ENCODE results near the gene NRXN3.

Gene NRXN3

GRCh38 chr14:78308079-78308478, 137.9 kb downstream of the NRXN3 start:
- no peak for TF ChIP-seq GATA2 (IDR thresholded peaks at IDR 0.05; ENCODE audit: low read depth, low read length)
- no peak for TF ChIP-seq GATA3 (IDR thresholded peaks at IDR 0.05; ENCODE audit: low read depth, low read length)

GRCh38 chr14:78310272-78310671, 140.1 kb downstream of the NRXN3 start:
- TF ChIP-seq GATA2 (IDR thresholded peaks at IDR 0.05; ENCODE audit: low read depth, low read length) = no peak
- no peak for TF ChIP-seq GATA3 (IDR thresholded peaks at IDR 0.05; ENCODE audit: low read depth, low read length)

GRCh38 chr14:78313499-78313898, 143.3 kb downstream of the NRXN3 start:
- TF ChIP-seq GATA2 (IDR thresholded peaks at IDR 0.05; ENCODE audit: low read depth, low read length) = no peak
- TF ChIP-seq GATA3 (IDR thresholded peaks at IDR 0.05; ENCODE audit: low read depth, low read length) = no peak

- TF ChIP-seq GATA3 (IDR thresholded peaks at IDR 0.05; ENCODE audit: low read depth, low read length) (no peak), GATA2 (IDR thresholded peaks at IDR 0.05; ENCODE audit: low read depth, low read length) (no peak)
Observed at GRCh38 chr14:78314484-78314883, 144.3 kb downstream of the NRXN3 start.

- TF ChIP-seq GATA3 (IDR thresholded peaks at IDR 0.05; ENCODE audit: low read depth, low read length) (no peak), GATA2 (IDR thresholded peaks at IDR 0.05; ENCODE audit: low read depth, low read length) (no peak)
Observed at GRCh38 chr14:78316052-78316451, 145.9 kb downstream of the NRXN3 start.

GRCh38 chr14:78316786-78317185, 146.6 kb downstream of the NRXN3 start:
- no peak for TF ChIP-seq GATA3 (IDR thresholded peaks at IDR 0.05; ENCODE audit: low read depth, low read length)
- no peak for TF ChIP-seq GATA2 (IDR thresholded peaks at IDR 0.05; ENCODE audit: low read depth, low read length)

- TF ChIP-seq GATA3 (IDR thresholded peaks at IDR 0.05; ENCODE audit: low read depth, low read length) = no peak
- no peak for TF ChIP-seq GATA2 (IDR thresholded peaks at IDR 0.05; ENCODE audit: low read depth, low read length)
Observed at GRCh38 chr14:78319406-78319805, 149.2 kb downstream of the NRXN3 start.

- TF ChIP-seq GATA2 (IDR thresholded peaks at IDR 0.05; ENCODE audit: low read depth, low read length) (peak; percentile 40; the same call in 1 of the 2 replicates), GATA3 (IDR thresholded peaks at IDR 0.05; ENCODE audit: low read depth, low read length) (no peak)
Observed at GRCh38 chr14:78319887-78320635, 149.9 kb downstream of the NRXN3 start.

- TF ChIP-seq GATA2 (IDR thresholded peaks at IDR 0.05; ENCODE audit: low read depth, low read length) = no peak
- TF ChIP-seq GATA3 (IDR thresholded peaks at IDR 0.05; ENCODE audit: low read depth, low read length) = no peak
Observed at GRCh38 chr14:78324353-78324752, 154.2 kb downstream of the NRXN3 start.

- TF ChIP-seq GATA2 (IDR thresholded peaks at IDR 0.05; ENCODE audit: low read depth, low read length) (no peak), GATA3 (IDR thresholded peaks at IDR 0.05; ENCODE audit: low read depth, low read length) (no peak)
Observed at GRCh38 chr14:78325911-78326310, 155.7 kb downstream of the NRXN3 start.

- no peak for TF ChIP-seq GATA2 (IDR thresholded peaks at IDR 0.05; ENCODE audit: low read depth, low read length)
- TF ChIP-seq GATA3 (IDR thresholded peaks at IDR 0.05; ENCODE audit: low read depth, low read length) = no peak
Observed at GRCh38 chr14:78327426-78328221, 157.5 kb downstream of the NRXN3 start.

GRCh38 chr14:78329371-78329770, 159.2 kb downstream of the NRXN3 start:
- no peak for TF ChIP-seq GATA3 (IDR thresholded peaks at IDR 0.05; ENCODE audit: low read depth, low read length)
- TF ChIP-seq GATA2 (IDR thresholded peaks at IDR 0.05; ENCODE audit: low read depth, low read length) = no peak

- TF ChIP-seq GATA3 (IDR thresholded peaks at IDR 0.05; ENCODE audit: low read depth, low read length) (no peak), GATA2 (IDR thresholded peaks at IDR 0.05; ENCODE audit: low read depth, low read length) (no peak)
Observed at GRCh38 chr14:78335531-78335930, 165.4 kb downstream of the NRXN3 start.

- no peak for TF ChIP-seq GATA3 (IDR thresholded peaks at IDR 0.05; ENCODE audit: low read depth, low read length)
- TF ChIP-seq GATA2 (IDR thresholded peaks at IDR 0.05; ENCODE audit: low read depth, low read length) = no peak
Observed at GRCh38 chr14:78340250-78340649, 170.1 kb downstream of the NRXN3 start.

Measured in SH-SY5Y (cell line).